Renal cortex interstitium (tissue), 11 donors: ENCODE results near the gene NDFIP1. TPM values are rescaled to one million over a fixed set of nuclear protein-coding genes. Genes with fewer than 3 reads are reported as not detected.

ENCODE experiments used
- DNase-seq, 11 donors: peaks; one replicate each; pipeline ENCODE4 v3.0.0-alpha.2; 2013; ENCODE audit warnings: low read depth in 9 of 11, low spot score in 4 of 11; ENCODE audit errors: extremely low read depth in 1 of 11
- polyA plus RNA-seq, 3 donors: library from polyadenylated mRNA; unstranded; fragments of 120-200 nt; gene quantifications; one replicate each; pipeline ENCODE4 v1.2.1, GENCODE V29; 2013; ENCODE audit not compliant: insufficient read length in 3 of 3

NDFIP1 gene
- polyA plus RNA-seq, 3 donors: 121 to 142 (median 123) TPM

GRCh38 chr5:142199388-142199787 is 90.8 kb downstream of the NDFIP1 start:
- DNase-seq: no peak

GRCh38 chr5:142200387-142200786 is 91.8 kb downstream of the NDFIP1 start:
- DNase-seq: no peak

- no peak for DNase-seq
Measured at GRCh38 chr5:142201471-142201887, 92.9 kb downstream of the NDFIP1 start.

- DNase-seq: no peak
Measured at GRCh38 chr5:142202282-142202681, 93.7 kb downstream of the NDFIP1 start.

Other genes with a start within 250 kb of the NDFIP1 start
- 10 to 100 TPM; 18.7 to 26.2 (median 21.0) TPM for gene PCDH1, start 230.4 kb upstream of the NDFIP1 start, polyA plus RNA-seq
- 100 to 1,000 TPM in 1 of 3 donors, 10 to 100 TPM in 2; 93.5 to 123 (median 95.6) TPM for gene DELE1, start 184.9 kb upstream of the NDFIP1 start, polyA plus RNA-seq
- gene PCDH12, start 150.6 kb upstream of the NDFIP1 start, polyA plus RNA-seq: 10 to 100 TPM; 14.2 to 17.5 (median 15.5) TPM
- gene RNF14, start 139.7 kb upstream of the NDFIP1 start, polyA plus RNA-seq: 10 to 100 TPM; 54.4 to 64.2 (median 55.8) TPM
- gene GNPDA1, start 95.8 kb upstream of the NDFIP1 start, polyA plus RNA-seq: 10 to 100 TPM; 58.0 to 70.5 (median 63.0) TPM
- gene SPRY4, start 216.2 kb downstream of the NDFIP1 start, polyA plus RNA-seq: 10 to 100 TPM; 30.9 to 36.5 (median 33.6) TPM